ENCODE data around the gene PTGES2.

DNA sequence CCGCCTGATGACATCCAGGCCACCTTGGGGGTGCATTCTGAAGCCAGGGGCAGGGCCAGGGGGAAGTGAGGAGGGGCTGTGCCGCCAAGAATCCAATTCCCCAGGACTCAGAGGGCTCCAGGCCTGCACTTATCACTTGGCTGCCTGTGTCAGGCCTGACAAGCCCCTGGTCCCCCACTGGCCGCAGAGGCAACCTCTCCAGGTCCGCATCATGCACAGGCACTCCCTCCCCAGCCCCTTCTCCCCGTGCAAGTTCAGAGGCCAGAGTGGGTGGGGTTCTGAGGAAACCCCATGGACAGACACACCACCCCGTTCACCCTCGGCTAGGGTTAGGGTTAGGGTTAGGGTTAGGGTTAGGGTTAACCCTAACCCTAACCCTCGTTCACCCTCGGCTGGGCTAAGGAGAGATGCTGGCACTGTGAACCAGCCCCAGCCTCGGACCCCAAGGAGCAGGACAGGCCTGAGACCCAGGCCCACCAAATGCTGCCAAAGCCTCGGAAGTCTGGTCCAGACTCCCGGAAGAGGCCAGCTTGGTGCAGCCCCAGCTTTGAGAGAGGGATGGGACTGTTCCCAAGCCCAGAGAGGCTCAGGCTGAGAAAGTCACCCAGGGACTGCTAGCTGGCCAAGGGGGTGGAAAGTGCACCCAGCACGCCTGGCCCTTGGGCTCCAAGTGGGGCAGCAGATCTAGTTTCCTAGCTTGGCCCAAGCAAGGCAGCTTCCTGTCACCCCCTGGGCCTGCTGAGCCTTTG lies 26.6 kb upstream of the PTGES2 start:
- no peak for TF ChIP-seq SIN3A (IDR thresholded peaks at IDR 0.05; ENCODE audit: borderline replicate concordance, low read depth, low read length)
- TF ChIP-seq CTCF (CRISPR knock-in tag; IDR thresholded peaks at IDR 0.05) = no peak
- TF ChIP-seq CREB1 (IDR thresholded peaks at IDR 0.05) = no peak
- no peak for TF ChIP-seq CREB1 (CRISPR knock-in tag; IDR thresholded peaks at IDR 0.05)
- TF ChIP-seq ZNF460 (CRISPR knock-in tag; IDR thresholded peaks at IDR 0.05; ENCODE audit: borderline replicate concordance) = no peak
- no peak for TF ChIP-seq ZNF354B (CRISPR knock-in tag; IDR thresholded peaks at IDR 0.05)
